ENCODE measurements around the gene ZNF491.
"Not testable (repeated sequence)": the region's sequence is repeated elsewhere in the genome, so short reads cannot be mapped to it uniquely, and the experiment has no call there.

ZNF491 gene

GRCh38 chr19:11798391-11799330 is at the start of gene ZNF491:
ZNF491 (plus strand) TSS chr19:11798523; CDS start chr19:11805954, 7,431 bp downstream.
- DNase-seq (ENCODE audit: low spot score) = peak; percentile 94

DNA sequence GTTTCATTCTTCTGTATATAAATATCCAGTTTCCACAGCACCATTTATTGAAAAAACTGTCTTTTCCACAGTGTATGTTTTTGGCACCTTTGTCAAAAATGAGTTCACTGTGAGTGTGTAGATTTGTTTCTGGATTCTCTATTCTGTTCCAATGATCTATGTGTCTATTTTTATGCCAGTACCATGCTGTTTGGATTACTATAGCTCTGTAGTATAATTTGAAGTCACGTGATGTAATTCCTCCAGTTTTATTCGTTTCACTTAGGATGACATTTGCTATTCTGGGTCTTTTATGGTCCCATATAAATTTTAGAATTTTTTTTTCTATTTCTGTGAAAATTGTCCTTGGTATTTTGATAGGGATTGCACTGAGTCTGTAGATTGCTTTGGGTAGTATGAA is 48.6 kb upstream of the ZNF491 start:
- DNase-seq (ENCODE audit: low spot score) = no peak

DNA sequence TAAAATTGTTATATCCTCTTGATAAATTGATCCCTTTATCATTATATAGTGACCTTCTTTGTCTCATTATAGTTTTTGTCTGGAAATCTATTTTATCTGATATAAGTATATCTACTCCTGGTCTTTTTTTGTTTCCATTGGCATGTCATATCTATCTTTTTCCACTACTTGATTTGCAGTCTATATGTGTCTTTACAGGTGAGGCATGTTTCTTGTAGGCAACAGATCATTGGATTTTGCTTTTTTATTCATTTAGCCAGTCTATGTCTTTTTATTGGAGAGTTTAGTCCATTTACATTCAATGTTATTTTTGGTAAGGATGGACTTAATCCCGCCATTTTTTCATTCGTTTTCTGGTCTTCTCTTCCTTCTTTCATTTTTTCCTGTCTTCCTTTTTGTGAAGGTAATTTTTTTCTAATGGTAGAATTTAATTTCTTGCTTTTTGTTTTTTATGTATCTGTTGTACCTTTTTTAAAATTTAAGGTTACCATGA is 46.0 kb upstream of the ZNF491 start:
- no peak for DNase-seq (ENCODE audit: low spot score)

- no peak for DNase-seq (ENCODE audit: low spot score)
These were observed 43.7 kb upstream of the ZNF491 start for GRCh38 chr19:11754663-11755062.

GRCh38 chr19:11756965-11757364 is 41.4 kb upstream of the ZNF491 start:
- no peak for DNase-seq (ENCODE audit: low spot score)

- no peak for DNase-seq (ENCODE audit: low spot score)
These were observed 38.5 kb upstream of the ZNF491 start for GRCh38 chr19:11759805-11760204.

DNA sequence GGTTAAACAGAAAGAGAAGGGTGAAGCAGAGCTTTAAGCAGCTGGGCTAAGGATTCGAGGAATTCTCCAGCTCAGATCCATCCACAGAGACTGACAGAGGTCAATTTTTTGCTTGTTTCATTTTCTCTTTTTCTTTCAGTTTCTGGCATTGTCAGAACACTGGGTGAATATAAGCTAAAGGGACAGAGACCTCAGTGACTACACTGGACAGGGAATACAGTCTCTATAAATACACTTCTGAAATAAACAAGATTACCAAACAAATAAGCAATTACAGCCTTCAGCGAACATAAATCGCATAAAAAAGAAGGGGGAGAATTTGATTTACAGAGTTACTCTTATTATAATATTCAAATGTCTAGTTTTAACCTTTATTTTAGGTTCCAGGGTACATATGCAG is 35.2 kb upstream of the ZNF491 start:
- no peak for DNase-seq (ENCODE audit: low spot score)

DNA sequence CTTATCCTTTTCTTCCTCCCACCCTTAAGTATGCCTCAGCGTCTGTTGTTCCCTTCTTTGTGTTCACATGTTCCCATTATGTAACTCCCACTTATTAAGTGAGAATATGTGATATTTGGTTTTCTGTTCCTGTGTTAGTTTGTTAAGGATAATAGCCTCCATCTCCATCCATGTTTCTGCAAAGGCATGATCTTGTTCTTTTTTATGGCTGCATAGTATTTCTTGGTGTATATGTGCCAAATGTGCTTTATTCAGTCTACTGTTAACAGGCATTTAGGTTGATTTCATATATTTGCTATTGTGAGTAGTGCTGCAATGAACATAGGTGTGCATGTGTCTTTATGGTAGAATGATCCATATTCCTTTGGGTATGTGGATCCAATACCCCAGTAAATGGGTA is 34.7 kb upstream of the ZNF491 start:
- DNase-seq (ENCODE audit: low spot score) = no peak

GRCh38 chr19:11766597-11767591 is 31.4 kb upstream of the ZNF491 start, which contains the start of gene ZNF441:
ZNF441 (plus strand) TSS chr19:11767000; CDS start chr19:11767194, 194 bp downstream.
- DNase-seq (ENCODE audit: low spot score) = peak; percentile 95

DNA sequence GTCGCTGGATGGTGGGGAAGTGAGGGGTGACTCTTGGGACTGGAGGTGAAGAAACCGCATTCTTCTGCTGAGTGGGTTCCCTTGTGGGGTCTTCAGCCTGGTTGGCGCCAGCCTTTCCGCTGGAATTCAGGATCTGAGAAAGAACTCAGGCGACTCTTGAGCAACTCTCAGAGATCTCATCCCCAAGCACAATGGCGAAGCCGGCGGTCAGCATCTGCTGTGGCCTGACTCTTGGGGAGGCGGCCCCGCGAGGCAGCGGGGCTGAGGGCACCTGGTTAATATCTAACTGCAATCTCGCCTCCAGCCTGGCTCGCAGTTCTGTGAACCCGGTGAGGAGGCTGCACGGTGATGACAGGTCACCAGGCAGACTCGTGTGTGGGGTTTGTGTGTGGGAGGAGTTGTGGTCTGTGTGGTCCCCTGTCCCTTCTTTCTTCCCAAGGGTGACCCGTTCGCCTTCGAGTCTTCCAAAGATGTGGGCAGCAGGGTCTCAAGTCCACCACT is 30.6 kb upstream of the ZNF491 start:
- peak; percentile 1 for DNase-seq (ENCODE audit: low spot score)

- DNase-seq (ENCODE audit: low spot score) = no peak
These were observed 28.3 kb upstream of the ZNF491 start for GRCh38 chr19:11769995-11770394.

DNA sequence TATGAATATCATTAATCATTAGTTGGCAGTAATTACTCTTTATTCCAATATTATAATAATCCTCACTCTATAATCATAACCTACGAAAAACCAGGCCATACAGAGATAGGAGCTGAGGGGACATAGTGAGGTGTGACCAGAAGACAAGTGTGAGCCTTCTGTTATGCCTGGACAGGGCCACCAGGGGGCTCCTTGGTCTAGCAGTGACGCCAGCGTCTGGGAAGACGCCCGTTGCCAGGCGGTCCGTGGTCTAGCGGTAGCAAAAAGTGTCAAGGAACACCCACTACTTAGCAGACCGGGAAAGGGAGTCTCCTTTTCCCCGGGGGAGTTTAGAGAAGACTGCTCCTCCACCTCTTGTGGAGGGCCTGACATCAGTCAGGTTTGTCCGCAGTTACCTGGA is 26.8 kb upstream of the ZNF491 start:
- DNase-seq (ENCODE audit: low spot score) = not testable (repeated sequence)

GRCh38 chr19:11776669-11777068 is 21.7 kb upstream of the ZNF491 start:
- DNase-seq (ENCODE audit: low spot score) = not testable (repeated sequence)

DNA sequence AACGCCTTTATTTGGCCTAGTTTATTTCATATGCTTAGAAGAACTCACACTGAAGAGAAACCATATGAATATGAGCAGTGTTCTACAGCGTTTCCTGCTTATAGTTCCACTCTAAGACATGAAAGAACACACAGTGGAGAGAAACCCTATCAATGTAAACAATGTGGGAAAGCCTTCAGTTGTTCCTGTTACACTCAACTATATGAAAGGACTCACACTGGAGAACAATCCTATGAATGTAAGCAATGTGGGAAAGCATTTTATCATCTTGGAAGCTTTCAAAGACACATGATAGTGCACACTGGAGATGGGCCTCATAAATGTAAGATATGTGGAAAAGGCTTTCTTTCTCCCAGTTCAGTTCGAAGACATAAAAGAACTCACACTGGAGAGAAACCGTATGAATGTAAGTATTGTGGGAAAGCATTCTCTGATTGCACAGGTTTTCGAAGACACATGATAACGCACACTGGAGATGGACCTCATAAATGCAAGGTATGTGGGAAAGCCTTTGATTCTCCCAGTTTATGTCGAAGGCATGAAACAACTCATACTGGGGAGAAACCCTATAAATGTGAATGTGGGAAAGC is 17.8 kb upstream of the ZNF491 start:
- no peak for DNase-seq (ENCODE audit: low spot score)

DNA sequence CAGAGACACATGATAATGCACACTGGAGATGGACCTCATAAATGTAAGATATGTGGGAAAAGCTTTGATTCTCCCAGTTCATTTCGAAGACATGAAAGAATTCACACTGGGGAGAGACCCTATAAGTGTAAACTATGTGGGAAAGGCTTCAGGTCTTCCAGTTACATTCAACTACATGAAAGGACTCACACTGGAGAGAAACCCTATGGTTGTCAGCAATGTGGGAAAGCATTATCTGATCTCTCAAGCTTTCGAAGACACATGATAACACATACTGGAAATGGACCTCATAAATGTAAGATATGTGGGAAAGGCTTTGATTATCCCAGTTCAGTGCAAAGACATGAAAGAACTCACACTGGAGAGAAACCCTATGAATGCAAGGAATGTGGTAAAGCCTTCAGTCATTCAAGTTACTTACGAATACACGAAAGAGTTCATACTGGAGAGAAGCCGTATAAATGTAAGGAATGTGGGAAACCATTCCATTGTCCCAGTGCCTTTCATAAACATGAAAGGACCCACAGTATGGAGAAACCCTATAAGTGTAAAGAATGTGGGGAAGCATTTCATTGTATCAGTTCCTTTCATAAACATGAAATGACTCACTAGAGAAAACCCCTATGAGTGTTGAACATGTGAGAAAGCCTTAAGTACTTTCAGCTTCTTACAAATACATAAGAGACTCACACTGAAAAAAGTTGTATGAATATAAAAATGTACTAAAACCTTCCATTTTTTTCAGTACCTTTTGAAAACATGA is 16.8 kb upstream of the ZNF491 start:
- no peak for DNase-seq (ENCODE audit: low spot score)

DNA sequence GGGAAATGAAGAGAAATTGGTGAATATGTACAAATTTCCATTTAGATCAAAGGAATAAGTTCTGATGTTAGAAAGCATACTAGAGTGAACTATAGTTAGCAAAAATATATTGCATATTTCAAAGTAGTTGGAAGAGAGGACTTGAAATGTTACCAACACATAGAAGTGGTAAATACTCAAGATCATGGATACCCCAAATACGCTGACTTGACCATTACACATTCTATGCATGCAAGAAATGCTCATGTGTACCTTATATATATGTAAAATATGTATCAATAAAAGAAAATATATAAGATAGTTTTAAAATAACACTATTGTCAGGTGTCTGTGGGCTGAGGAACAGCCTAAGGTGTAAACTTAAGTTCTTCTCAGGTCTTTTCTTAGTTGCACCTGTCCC is 14.6 kb upstream of the ZNF491 start:
- no peak for DNase-seq (ENCODE audit: low spot score)

- DNase-seq (ENCODE audit: low spot score) = peak; percentile 78
These were observed 14.0 kb upstream of the ZNF491 start for GRCh38 chr19:11784356-11784755.

DNA sequence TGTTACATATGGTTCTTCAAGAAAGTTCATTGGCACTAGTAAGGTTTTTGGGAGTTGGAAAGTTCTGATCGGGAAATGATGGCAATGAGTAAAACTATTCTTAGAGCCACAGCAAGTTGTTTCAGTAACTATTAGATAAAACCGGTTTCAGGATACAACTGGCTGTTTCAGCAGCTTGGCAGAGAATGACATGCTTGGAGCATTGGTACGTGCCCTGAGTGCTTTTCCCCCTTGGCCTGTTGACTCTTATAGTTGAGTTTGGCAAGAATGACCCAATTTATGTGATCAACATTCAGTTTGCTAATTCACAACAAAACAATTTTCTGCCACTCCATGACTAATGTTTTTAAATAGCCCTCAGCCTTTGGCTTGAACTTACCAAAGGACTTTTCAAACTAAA is 10.8 kb upstream of the ZNF491 start:
- no peak for DNase-seq (ENCODE audit: low spot score)

GRCh38 chr19:11792942-11793341 is 5.4 kb upstream of the ZNF491 start:
- no peak for DNase-seq (ENCODE audit: low spot score)

GRCh38 chr19:11797491-11797890 is 832 bp upstream of the ZNF491 start:
- peak; percentile 80 for DNase-seq (ENCODE audit: low spot score)

All from putamen (tissue), 1 donor.